Daoy (cell line): ENCODE results near the gene AR. TPM values are rescaled to one million over a fixed set of nuclear protein-coding genes. Genes with fewer than 3 reads are reported as not detected.
"Not testable (repeated sequence)": the region's sequence is repeated elsewhere in the genome, so short reads cannot be mapped to it uniquely, and the experiment has no call there.

ENCODE experiments used
- DNase-seq: peaks from one replicate; pipeline ENCODE4 v3.0.0-alpha.2; 2015; ENCODE audit warnings: low read depth
- total RNA-seq: library from RNA; depleted of rRNA; stranded (reverse); fragments of >200 nt; shearing (Covaris generic); gene quantifications from 2 replicates; pipeline ENCODE4 v1.2.3, GENCODE V29; 2014

The AR gene
- total RNA-seq, 1 experiment from 2014 or later = 0.29 TPM

GRCh38 chrX:67637293-67637692 is 93.5 kb downstream of the AR start:
- DNase-seq = not testable (repeated sequence)

- DNase-seq = no peak
Measured at GRCh38 chrX:67648361-67648760, 104.5 kb downstream of the AR start.

GRCh38 chrX:67651437-67652142 is 107.8 kb downstream of the AR start:
- DNase-seq = no peak

DNA sequence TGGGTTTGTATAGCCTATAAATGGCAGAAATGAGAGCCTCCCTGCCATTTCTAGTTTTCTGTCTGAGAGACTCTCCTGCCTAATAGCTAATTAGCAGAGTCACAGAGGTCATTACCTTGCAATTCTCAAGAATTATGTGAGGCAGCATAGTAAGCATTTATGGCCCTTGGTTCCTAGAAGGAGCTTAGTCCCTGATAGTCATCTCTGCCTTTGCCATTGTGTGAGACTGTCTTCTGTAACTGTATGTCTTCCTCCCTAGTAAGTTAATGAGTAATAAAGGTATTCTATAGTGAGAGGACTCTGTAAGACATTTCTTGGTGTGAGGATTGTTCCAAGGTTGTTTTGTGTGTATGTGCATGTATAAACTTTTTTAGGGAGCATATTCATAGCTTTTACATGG is 108.7 kb downstream of the AR start:
- no peak for DNase-seq

DNA sequence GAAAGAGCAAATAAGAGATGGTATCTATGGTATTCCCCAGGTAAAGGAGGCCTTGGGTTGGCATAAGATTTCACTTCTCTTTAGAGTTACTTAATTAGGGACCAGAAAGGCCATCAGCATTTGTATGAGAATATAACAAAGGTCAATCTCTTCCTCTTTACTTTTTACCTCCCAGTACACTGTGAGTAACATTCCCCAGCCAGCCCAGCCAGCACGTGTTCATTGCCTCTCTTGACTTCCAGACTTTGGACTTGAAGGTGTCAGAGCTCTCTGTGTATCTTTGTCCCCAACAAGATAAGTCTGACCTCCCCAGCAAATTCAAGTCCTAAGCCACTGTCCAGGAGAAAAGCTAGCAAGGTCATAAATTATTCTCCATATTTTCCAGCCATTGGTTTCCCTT is 110.5 kb downstream of the AR start:
- DNase-seq = no peak

DNA sequence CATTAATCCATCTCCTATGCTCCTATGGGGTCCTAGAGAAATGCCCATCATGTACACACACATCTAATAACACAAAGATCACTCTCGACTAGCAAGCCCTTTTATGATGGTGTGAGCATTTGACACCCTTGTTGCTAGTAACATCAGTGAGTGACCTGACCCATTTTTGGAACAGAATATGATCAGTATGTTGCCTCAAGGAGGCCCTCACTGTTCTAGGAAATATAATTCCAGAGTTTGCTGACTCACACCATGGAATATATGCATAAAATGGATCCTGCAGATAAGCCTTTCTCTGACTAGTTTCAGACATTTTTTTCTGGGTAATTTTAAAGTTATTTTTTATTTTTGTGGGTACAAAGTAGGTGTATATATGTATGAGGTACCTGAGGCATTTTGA is 121.8 kb downstream of the AR start:
- DNase-seq = no peak

GRCh38 chrX:67670717-67671116 is 126.9 kb downstream of the AR start:
- DNase-seq = not testable (repeated sequence)

- DNase-seq = no peak
Measured at GRCh38 chrX:67673741-67674274, 130.0 kb downstream of the AR start.

- DNase-seq = no peak
Measured at GRCh38 chrX:67674741-67675140, 130.9 kb downstream of the AR start.

- DNase-seq = no peak
Measured at GRCh38 chrX:67684136-67684535, 140.3 kb downstream of the AR start.

GRCh38 chrX:67692246-67692645 is 148.4 kb downstream of the AR start:
- DNase-seq = no peak

- no peak for DNase-seq
Measured at GRCh38 chrX:67693928-67694327, 150.1 kb downstream of the AR start.

DNA sequence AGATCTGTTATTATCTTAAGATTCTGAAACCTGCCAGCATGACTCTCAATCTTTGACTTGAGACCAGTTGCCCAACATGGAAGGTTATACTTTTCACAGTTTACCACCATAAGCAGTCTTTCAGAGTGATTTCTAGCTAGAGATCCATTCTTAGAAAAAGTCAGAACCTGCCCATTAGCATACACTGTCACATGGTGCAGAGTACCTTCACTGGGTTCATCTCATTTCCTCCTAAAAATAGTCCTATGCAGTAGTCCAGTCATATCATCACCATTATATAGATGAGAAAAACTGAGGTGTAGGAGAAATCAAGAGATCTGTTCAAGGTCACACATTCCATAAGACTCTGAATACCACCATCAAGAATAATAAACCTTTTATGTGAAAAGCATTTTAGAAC is 153.6 kb downstream of the AR start:
- no peak for DNase-seq

GRCh38 chrX:67700602-67701001 is 156.8 kb downstream of the AR start:
- DNase-seq = no peak

DNA sequence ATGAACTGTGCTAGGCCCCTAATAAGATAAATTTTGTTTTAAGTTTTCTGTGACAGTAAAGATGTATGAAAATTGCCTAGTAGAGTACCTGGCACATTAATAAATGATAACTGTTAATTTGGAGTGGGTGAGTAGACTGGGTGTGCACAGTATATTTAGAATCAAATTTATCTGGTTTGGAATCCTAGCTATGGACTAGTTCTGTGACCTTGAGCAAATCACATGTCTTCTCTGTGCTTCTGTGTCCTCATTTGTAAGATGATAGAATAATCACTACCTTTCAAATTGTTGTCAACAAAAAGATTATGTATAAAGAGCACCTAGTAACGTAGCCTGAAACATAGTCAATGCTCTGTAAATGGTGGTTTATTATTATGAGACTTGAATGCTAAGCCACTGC is 170.2 kb downstream of the AR start:
- DNase-seq = no peak

DNA sequence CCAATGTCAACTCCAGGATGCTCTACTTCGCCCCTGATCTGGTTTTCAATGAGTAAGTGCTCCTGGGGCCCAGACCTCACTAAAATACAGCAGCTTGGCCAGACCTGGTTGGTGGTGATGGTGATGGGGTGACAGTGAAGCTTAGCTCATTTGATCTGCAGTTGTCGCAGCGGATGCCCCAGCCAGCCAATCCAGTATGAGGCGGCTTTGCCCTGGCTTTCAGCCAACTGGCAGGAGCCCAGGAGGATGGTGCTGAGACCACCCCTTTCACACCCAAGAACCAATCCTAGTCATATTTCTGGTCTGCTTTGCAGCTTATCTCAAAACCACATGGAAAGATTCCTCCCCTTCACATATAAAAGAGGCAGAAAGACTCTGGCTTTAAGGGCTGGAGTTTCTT is 173.8 kb downstream of the AR start:
- DNase-seq = no peak

- DNase-seq = no peak
Measured at GRCh38 chrX:67718926-67719325, 175.1 kb downstream of the AR start.

- no peak for DNase-seq
Measured at GRCh38 chrX:67720344-67720743, 176.5 kb downstream of the AR start.

DNA sequence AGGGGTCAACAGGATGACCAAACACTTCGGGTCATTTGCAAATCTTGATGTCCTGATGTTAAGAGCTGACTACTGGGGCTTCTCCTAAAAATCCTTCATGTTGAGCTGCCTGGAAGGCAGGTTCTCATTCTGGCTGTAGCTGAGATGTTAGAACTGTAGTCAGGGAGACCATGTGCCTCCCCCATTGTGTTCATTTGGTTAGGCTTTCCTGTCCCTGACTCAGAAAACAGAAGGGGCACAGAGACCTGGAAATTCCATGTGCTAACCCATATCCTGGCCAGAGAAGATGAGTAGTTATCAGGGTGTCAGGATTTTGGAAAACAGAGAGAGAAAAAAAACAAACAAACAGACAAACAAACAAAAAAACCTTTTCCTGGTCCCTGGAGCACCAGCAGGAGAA is 177.5 kb downstream of the AR start:
- no peak for DNase-seq

GRCh38 chrX:67723580-67724351 is 179.9 kb downstream of the AR start:
- DNase-seq = no peak

DNA sequence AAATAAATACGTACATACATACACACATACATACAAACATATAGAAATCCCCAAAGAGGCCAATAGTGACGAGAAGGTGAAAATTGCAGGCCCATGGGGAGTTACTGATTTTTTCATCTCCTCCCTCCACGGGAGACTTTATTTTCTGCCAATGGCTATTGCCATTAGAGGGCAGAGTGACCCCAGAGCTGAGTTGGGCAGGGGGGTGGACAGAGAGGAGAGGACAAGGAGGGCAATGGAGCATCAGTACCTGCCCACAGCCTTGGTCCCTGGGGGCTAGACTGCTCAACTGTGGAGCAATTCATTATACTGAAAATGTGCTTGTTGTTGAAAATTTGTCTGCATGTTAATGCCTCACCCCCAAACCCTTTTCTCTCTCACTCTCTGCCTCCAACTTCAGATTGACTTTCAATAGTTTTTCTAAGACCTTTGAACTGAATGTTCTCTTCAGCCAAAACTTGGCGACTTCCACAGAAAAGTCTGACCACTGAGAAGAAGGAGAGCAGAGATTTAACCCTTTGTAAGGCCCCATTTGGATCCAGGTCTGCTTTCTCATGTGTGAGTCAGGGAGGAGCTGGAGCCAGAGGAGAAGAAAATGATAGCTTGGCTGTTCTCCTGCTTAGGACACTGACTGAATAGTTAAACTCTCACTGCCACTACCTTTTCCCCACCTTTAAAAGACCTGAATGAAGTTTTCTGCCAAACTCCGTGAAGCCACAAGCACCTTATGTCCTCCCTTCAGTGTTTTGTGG is 180.7 kb downstream of the AR start:
- no peak for DNase-seq

DNA sequence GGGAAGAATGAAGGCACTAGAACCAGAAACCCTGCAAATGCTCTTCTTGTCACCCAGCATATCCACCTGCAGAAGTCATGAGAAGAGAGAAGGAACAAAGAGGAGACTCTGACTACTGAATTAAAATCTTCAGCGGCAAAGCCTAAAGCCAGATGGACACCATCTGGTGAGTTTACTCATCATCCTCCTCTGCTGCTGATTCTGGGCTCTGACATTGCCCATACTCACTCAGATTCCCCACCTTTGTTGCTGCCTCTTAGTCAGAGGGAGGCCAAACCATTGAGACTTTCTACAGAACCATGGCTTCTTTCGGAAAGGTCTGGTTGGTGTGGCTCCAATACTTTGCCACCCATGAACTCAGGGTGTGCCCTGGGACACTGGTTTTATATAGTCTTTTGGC is 181.7 kb downstream of the AR start:
- no peak for DNase-seq

GRCh38 chrX:67726018-67726417 is 182.2 kb downstream of the AR start:
- no peak for DNase-seq
